Sigmoid colon (tissue), 7 donors: ENCODE measurements around the gene CDK5. TPM values are rescaled to one million over a fixed set of nuclear protein-coding genes. Genes with fewer than 3 reads are reported as not detected.

ENCODE experiments used
- DNase-seq: peaks from one replicate; pipeline ENCODE4 v3.0.0-alpha.2; 2019
- H3K27ac ChIP-seq, 4 donors: fragments of 200-600 bp; sonication (generic); one replicate each; pipeline ENCODE4 v1.5.1; 2016 to 2019; ENCODE audit warnings: mild to moderate bottlenecking in 1 of 4
- H3K27me3 ChIP-seq, 3 donors: fragments of 200-600 bp; sonication (generic); one replicate each; pipeline ENCODE4 v1.5.1; 2019; ENCODE audit warnings: mild to moderate bottlenecking in 1 of 3
- H3K36me3 ChIP-seq, 4 donors: fragments of 200-600 bp; sonication (generic); one replicate each; pipeline ENCODE4 v1.5.1; 2016 to 2019
- H3K4me1 ChIP-seq, 4 donors: fragments of 200-600 bp; sonication (generic); one replicate each; pipeline ENCODE4 v1.5.1; 2017 to 2019
- H3K4me3 ChIP-seq, 4 donors: fragments of 200-600 bp; sonication (generic); one replicate each; pipeline ENCODE4 v1.5.1; 2017 to 2019; ENCODE audit warnings: mild to moderate bottlenecking in 2 of 4, moderate library complexity in 1 of 4
- H3K9me3 ChIP-seq, 4 donors: fragments of 200-600 bp in 3 of 4; sonication (generic) in 3 of 4; one replicate each; pipeline versions ENCODE4 v1.5.1 to v1.6.1; 2013 to 2019
- CTCF ChIP-seq, 4 experiments: fragments of 450-650 bp in 3 of 4; fragments of 200-600 bp in 1 of 4; IDR thresholded peaks; one replicate each; pipeline ENCODE4 v1.5.1; 2016 to 2019; ENCODE audit warnings: antibody characterized with exemption in 4 of 4, mild to moderate bottlenecking in 3 of 4, moderate library complexity in 2 of 4
- EP300 ChIP-seq, 4 donors: sonication (generic); formaldehyde crosslinking; IDR thresholded peaks; one replicate each; pipeline ENCODE4 v1.6.1; 2017; ENCODE audit warnings: antibody characterized with exemption in 4 of 4
- POLR2A ChIP-seq, 2 donors: fragments of 450-650 bp; IDR thresholded peaks; one replicate each; pipeline ENCODE4 v1.6.1; 2016; ENCODE audit warnings: antibody characterized with exemption in 2 of 2, mild to moderate bottlenecking in 2 of 2, moderate library complexity in 2 of 2
- POLR2AphosphoS5 ChIP-seq, 4 donors: sonication (generic); formaldehyde crosslinking; IDR thresholded peaks; one replicate each; pipeline ENCODE4 v1.6.1; 2017; ENCODE audit warnings: antibody characterized with exemption in 4 of 4
- WGBS, 2 donors: extraction: QIAGEN DNeasy Blood & Tissue Kit; methylation state at CpG; one replicate each; pipeline ENCODE4 v1.1.7; 2013; 5-methylcytosine and 5-hydroxymethylcytosine counted together
- intact Hi-C: fragments of 100-400 bp; cut with DNase I; formaldehyde crosslinking; loops from one replicate; pipeline ENCODE4 v1.15.1; 2023
- polyA plus RNA-seq, 3 donors: library from polyadenylated mRNA; stranded (reverse); fragments of 200-250 nt; gene quantifications; one replicate each; pipeline ENCODE4 v1.2.3, GENCODE V29; 2013
- total RNA-seq, 4 donors: library from RNA; depleted of rRNA; stranded (reverse); fragments of >200 nt; gene quantifications; one replicate each; pipeline ENCODE4 v1.1.0, GENCODE V29; 2016
- donor health status: healthy with polysubstance abuse.
- donor health status: Bipolar disorder and iron deficiency.
- donor health status: healthy.

The CDK5 gene
- total and polyA plus RNA-seq, 7 donors = 6.0 to 10.6 (median 8.2) TPM

DNA sequence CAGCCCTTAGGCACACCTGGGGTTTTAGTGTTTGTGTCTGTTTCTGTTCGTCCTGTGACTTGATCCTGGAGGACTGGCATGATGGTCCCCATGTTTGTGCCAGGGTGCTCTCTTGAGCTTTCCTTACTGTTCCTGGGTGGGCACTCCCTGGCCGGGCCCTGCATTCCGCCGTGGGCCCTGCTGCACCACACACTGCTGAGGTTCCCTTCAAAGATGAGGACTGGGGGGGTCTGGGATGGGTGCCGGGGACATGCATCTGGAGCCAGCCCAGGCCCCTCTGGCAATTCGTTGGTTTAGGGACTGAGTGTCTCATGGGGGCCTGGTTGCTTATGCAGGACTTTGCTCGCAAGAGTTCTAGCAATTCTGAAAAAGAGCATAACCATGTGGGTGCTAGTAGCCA is 33.3 kb upstream of the CDK5 start:
- DNase-seq = no peak
- H3K9me3 ChIP-seq = no peaks in the 10 kb centered on the region
- H3K36me3 ChIP-seq = peaks cover 0 to 3% (median 1%) of the 10 kb centered on the region in 4 donors
- WGBS, 2 donors = 91% methylated on average over 7 of the region's 7 CpGs
- H3K4me1 ChIP-seq = peaks cover 0 to 66% (median 53%) of the 10 kb centered on the region in 4 donors
- intact Hi-C loops = no loop called here
- TF ChIP-seq CTCF (IDR thresholded peaks at IDR 0.05) = no peak
- no peak for TF ChIP-seq POLR2A (IDR thresholded peaks at IDR 0.05)
- no peak for TF ChIP-seq EP300 (IDR thresholded peaks at IDR 0.05)
- no peak for TF ChIP-seq POLR2AphosphoS5 (IDR thresholded peaks at IDR 0.05)
- H3K27me3 ChIP-seq = no peaks in the 10 kb centered on the region
- no peak overlapping the region for H3K4me3 ChIP-seq
- peak overlapping the region in 3 of 4 donors; percentile 86 to 96 (median 89) for H3K27ac ChIP-seq

- no peaks in the 10 kb centered on the region for H3K9me3 ChIP-seq
- H3K4me3 ChIP-seq = peak overlapping the region in 3 of 4 donors; percentile 35 to 89 (median 65)
- H3K27me3 ChIP-seq = no peaks in the 10 kb centered on the region
- H3K36me3 ChIP-seq = peaks cover 0 to 3% (median 1%) of the 10 kb centered on the region in 4 donors
- peaks cover 0 to 71% (median 57%) of the 10 kb centered on the region in 4 donors for H3K4me1 ChIP-seq
- intact Hi-C loops = loop anchor here (5.0 kb wide), 1 partner anchor 113 kb away; the partner anchor contains the start of gene KCNH2
- no peak for DNase-seq
- H3K27ac ChIP-seq = peak overlapping the region; percentile 86 to 96 (median 88)
- TF ChIP-seq EP300 (IDR thresholded peaks at IDR 0.05) (no peak), CTCF (IDR thresholded peaks at IDR 0.05) (no peak), POLR2AphosphoS5 (IDR thresholded peaks at IDR 0.05) (no peak), POLR2A (IDR thresholded peaks at IDR 0.05) (no peak)
- 85 to 88% methylated on average over 22 of the region's 22 CpGs for WGBS, 2 donors
These were observed 32.4 kb upstream of the CDK5 start for GRCh38 chr7:151089893-151090730.

- peak overlapping the region; percentile 1 to 89 (median 50) for H3K4me3 ChIP-seq
- no peaks in the 10 kb centered on the region for H3K27me3 ChIP-seq
- WGBS, 2 donors = 42 to 77% methylated on average over 30 of the region's 30 CpGs
- no peaks in the 10 kb centered on the region for H3K9me3 ChIP-seq
- peak; percentile 93 for DNase-seq
- H3K36me3 ChIP-seq = peaks cover 0 to 3% (median 1%) of the 10 kb centered on the region in 4 donors
- TF ChIP-seq CTCF (IDR thresholded peaks at IDR 0.05) (no peak), POLR2AphosphoS5 (IDR thresholded peaks at IDR 0.05) (peak; percentile 6 to 67 (median 44))
- peak overlapping the region; percentile 86 to 96 (median 88) for H3K27ac ChIP-seq
- peaks cover 0 to 67% (median 55%) of the 10 kb centered on the region in 4 donors for H3K4me1 ChIP-seq
- intact Hi-C loops = loop anchor here (5.0 kb wide), 1 partner anchor 112 kb away; the partner anchor contains the start of gene KCNH2
These were observed 31.4 kb upstream of the CDK5 start for GRCh38 chr7:151088856-151089699.

- intact Hi-C loops = loop anchor here (5.0 kb wide), 1 partner anchor 111 kb away; the partner anchor contains the start of gene KCNH2
- TF ChIP-seq POLR2AphosphoS5 (IDR thresholded peaks at IDR 0.05) (no peak), CTCF (IDR thresholded peaks at IDR 0.05) (no peak), EP300 (IDR thresholded peaks at IDR 0.05) (no peak), POLR2A (IDR thresholded peaks at IDR 0.05) (no peak)
- H3K27ac ChIP-seq = peak overlapping the region; percentile 86 to 96 (median 88)
- no peaks in the 10 kb centered on the region for H3K9me3 ChIP-seq
- no peak for DNase-seq
- peaks cover 0 to 3% (median 1%) of the 10 kb centered on the region in 4 donors for H3K36me3 ChIP-seq
- peak overlapping the region; percentile 59 to 89 (median 74) for H3K4me3 ChIP-seq
- no peaks in the 10 kb centered on the region for H3K27me3 ChIP-seq
- WGBS, 2 donors = 48 to 57% methylated on average over 16 of the region's 16 CpGs
- peaks cover 0 to 72% (median 58%) of the 10 kb centered on the region in 4 donors for H3K4me1 ChIP-seq
These were observed 30.5 kb upstream of the CDK5 start for GRCh38 chr7:151088019-151088855.
